AG04449 (cell line): Measurements from ENCODE around the gene ZFAND2A.

Experiments used
- CTCF ChIA-PET: fragments of 350-600 bp; formaldehyde crosslinking; extraction: SDS; loops from one replicate; lab custom pipeline; 2021; ENCODE audit warnings: antibody characterized with exemption; lab: Yijun Ruan, JAX
- POLR2A ChIA-PET: fragments of 400-600, 350-600 bp; formaldehyde crosslinking; extraction: SDS; loops from one replicate; lab custom pipeline; 2020; ENCODE audit warnings: antibody characterized with exemption, inconsistent platforms; lab: Yijun Ruan, JAX
- DNase-seq: peaks from one replicate; pipeline ENCODE4 v3.0.0-alpha.2; 2010; ENCODE audit warnings: low read depth, low spot score
- H3K4me3 ChIP-seq: 2 replicates; pipeline ENCODE4 v1.5.1; 2011; ENCODE audit warnings: low read depth, mild to moderate bottlenecking, control low read depth, low read length
- TF ChIP-seq, protein P1 (sequence below): IDR thresholded peaks from one replicate; pipeline ENCODE4 v1.5.1; 2011; ENCODE audit warnings: mild to moderate bottlenecking, moderate library complexity, low read length, control low read depth, inconsistent platforms; ENCODE audit not compliant: insufficient read depth; ENCODE audit errors: missing control alignments

The ZFAND2A gene

DNA sequence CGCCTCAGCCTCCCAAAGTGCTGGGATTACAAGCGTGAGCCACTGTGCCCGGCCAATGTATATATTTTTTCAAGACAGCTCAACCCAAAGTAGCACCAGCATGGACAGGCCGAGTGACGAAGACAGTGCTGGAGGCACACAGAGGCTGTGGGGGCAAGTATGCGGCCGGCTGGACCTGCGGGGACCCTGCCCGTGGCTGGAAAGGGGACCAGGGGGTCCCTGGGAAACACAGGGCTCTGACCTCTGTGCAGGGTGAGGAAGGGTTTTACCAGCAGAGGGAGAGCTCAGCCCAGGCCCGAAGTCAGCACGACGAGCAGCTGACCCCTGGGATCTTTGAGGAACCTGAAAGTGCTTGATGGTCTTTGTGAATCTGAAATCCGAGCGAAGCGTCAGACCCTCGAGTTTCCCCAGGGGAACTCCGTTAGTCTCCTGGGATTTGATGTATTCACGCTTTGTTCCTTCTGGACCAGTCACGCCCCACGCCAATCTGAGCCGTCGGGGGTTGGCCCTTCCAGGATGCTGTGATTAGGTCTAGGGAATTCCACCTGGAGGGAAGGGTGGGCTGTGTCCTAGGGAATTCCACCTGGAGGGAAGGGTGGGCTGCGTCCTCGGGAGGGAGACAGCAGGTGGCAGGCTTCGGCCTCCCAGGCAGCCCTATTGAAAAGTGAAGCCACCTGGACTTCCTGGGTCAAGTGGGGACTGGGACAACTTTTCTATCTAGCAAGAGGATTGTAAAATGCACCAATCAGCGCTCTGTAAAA lies 10.9 kb upstream of the ZFAND2A start:
- no peak for DNase-seq
- TF ChIP-seq, protein P1, sequence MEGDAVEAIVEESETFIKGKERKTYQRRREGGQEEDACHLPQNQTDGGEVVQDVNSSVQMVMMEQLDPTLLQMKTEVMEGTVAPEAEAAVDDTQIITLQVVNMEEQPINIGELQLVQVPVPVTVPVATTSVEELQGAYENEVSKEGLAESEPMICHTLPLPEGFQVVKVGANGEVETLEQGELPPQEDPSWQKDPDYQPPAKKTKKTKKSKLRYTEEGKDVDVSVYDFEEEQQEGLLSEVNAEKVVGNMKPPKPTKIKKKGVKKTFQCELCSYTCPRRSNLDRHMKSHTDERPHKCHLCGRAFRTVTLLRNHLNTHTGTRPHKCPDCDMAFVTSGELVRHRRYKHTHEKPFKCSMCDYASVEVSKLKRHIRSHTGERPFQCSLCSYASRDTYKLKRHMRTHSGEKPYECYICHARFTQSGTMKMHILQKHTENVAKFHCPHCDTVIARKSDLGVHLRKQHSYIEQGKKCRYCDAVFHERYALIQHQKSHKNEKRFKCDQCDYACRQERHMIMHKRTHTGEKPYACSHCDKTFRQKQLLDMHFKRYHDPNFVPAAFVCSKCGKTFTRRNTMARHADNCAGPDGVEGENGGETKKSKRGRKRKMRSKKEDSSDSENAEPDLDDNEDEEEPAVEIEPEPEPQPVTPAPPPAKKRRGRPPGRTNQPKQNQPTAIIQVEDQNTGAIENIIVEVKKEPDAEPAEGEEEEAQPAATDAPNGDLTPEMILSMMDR = no peak
- CTCF ChIA-PET = interaction anchor here (0.8 to 4.3 kb wide), 13 partner anchors 9 to 233 kb away, joined by 3 to 21 read pairs (median 6); partner anchors contain the start of gene GPER1
- POLR2A ChIA-PET = no interaction called here
- H3K4me3 ChIP-seq = no peak overlapping the region

DNA sequence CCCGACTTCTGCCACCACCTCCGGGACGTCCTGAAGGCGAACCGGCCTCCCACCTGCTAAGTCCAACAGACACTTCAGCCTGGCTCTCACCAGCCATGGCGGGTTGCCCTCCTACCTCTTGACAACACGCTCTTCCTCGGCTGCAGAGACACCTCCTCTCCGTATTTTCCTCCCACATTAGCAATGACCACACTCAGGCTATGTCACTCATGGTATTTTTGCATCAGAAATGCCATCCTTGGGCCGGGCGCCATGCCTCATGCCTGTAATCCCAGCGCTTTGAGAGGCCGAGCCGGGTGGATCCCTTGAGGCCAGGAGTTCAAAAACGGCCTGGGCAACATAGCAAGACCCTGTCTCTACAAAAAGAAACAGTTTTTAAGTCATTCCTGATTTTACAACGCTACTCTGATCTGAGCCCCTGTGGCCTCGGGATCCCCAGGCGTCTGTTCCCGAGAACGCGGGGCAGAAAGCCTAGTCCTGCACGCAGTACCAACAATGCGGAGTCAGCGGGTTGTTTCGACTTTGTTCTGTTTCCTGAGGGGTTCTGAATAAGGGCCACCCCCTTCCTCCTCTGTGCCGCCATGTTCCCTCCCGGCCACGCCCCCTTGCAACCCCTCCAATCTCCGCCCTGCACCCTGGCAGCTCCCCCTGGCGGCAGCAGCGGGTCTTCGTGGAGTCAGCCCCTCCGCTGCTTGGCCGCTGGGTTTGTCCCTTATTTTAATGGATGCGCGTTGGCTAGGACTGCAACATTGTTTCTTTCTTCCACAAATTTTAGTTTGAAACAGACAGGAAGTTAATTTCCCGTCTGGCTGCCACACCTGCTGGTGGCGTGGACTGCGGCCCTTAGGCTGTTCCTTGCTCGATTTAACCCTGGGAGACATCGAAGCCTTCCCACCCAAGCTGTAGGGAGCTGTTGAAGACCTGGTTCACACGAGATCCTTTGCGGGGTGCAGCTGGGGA lies 9.7 kb upstream of the ZFAND2A start:
- ChIA-PET CTCF (interaction anchor here (0.8 to 4.3 kb wide), 13 partner anchors 8 to 235 kb away, joined by 3 to 21 read pairs (median 6); partner anchors contain the start of genes GPER1 and GPR146), POLR2A (interaction anchor here (0.6 kb wide), 1 partner anchor 638 kb away, joined by 3 read pairs; no protein-coding TSS in a partner anchor)
- TF ChIP-seq, protein P1 = peak; percentile 92
- peak overlapping the region; percentile 54 for H3K4me3 ChIP-seq
- DNase-seq = no peak

DNA sequence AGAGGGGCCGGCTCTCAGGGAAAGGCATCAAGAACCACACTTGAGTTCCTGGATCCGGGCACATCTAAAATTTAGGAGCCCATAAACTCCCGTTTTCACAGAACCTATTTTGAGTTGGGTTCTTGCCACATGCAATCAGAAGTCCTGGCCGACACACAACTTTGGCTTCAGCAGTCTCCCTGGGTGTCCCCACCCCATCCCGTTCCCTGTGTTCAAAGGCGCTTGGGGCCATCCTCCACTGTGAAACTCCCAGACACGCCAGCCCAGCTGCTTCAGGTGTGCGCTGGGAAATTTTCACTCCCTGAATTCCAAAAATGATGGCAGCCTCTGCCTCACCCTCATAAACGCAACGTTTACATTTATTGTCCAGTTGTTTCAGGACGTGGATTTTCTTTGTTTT lies 8.4 kb upstream of the ZFAND2A start:
- ChIA-PET POLR2A (interaction anchor here (0.6 kb wide), 1 partner anchor 80 kb away, joined by 4 read pairs; no protein-coding TSS in a partner anchor), CTCF (interaction anchor here (1.1 to 4.3 kb wide), 4 partner anchors 9 to 175 kb away, joined by 4 to 21 read pairs (median 12); no protein-coding TSS in a partner anchor)
- TF ChIP-seq, protein P1 = no peak
- DNase-seq = no peak
- no peak overlapping the region for H3K4me3 ChIP-seq

DNA sequence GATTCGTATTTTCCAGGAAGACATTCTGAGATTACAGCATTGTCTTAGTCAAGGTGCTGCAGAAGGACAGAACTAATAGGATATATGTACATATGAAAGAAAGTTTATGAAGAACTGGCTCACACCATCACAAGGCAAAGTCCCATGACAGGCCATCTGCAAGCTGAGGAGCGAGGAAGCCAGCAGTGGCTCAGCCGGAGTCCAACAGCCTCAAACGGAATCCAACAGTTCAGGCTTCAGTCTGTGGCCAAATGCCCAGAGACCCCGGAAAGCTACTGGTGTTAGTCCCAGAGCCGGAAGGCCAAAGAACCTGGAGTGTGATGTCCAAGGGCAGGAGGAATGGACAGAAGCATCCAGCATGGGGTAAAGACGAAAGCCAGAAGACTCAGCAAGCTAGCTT lies 4.4 kb upstream of the ZFAND2A start:
- TF ChIP-seq, protein P1 = no peak
- CTCF ChIA-PET = interaction anchor here (1.3 to 1.6 kb wide), 2 partner anchors 11 to 172 kb away, joined by 3 to 8 read pairs; no protein-coding TSS in a partner anchor
- H3K4me3 ChIP-seq = no peak overlapping the region
- no peak for DNase-seq
- POLR2A ChIA-PET = no interaction called here

DNA sequence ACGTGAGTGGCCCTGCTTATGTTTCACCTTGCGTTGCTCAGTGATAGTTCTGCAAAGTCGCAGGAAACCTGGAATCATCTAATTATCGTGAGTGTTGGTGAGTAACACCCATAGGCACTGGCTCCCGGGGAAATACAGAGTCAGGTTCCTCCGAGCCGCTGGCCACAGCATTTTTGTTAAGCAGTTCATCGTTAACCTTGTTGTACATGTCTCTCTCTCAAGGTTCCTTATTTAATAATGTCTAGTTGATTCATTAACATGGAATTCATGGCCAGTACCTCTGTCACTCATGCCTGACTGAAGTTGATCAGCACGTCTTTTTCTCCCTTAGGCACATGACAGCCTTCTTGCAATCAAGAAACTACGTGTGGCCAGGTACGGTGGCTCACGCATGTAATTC lies 3.1 kb upstream of the ZFAND2A start:
- ChIA-PET CTCF (interaction anchor here (3.1 kb wide), 1 partner anchor 13 kb away, joined by 14 read pairs; no protein-coding TSS in a partner anchor), POLR2A (no interaction called here)
- TF ChIP-seq, protein P1 = no peak
- H3K4me3 ChIP-seq = no peak overlapping the region
- DNase-seq = no peak
